PC-9 (cell line): ENCODE measurements around the gene SREK1IP1. TPM values are rescaled to one million over a fixed set of nuclear protein-coding genes. Genes with fewer than 3 reads are reported as not detected.
A peak's percentile ranks its signal among the peaks of the same experiment; 100 is the strongest.

ENCODE experiments used
- BruUV-seq: library from RNA; stranded (reverse); fragments of 400-500 nt; replicated peaks from 2 replicates; lab custom pipeline; 2021; lab: Mats Ljungman, UMichigan
- CTCF ChIA-PET: fragments of 300-600 bp; sonication (Branson Sonifier 250); formaldehyde crosslinking; loops from one replicate; lab custom pipeline; 2022; ENCODE audit warnings: antibody characterized with exemption; lab: Charles Lee
- POLR2A ChIA-PET: fragments of 300-600 bp; sonication (Branson Sonifier 250); formaldehyde crosslinking; loops from one replicate; lab custom pipeline; 2022; ENCODE audit warnings: antibody characterized with exemption; ENCODE audit not compliant: unreplicated experiment; lab: Charles Lee
- DNase-seq, 2 experiments: peaks; one replicate each; pipeline versions ENCODE4 v3.0.0 to v3.0.0-alpha.2; 2015 to 2022; ENCODE audit warnings: mixed read lengths in 1 of 2
- H2AFZ ChIP-seq: fragments of 200-600 bp; sonication (generic); 2 replicates; pipeline ENCODE4 v1.8.1; 2017; ENCODE audit warnings: antibody characterized with exemption
- H3F3A ChIP-seq: fragments of 200-600 bp; sonication (generic); 2 replicates; pipeline ENCODE4 v1.8.1; 2017; ENCODE audit warnings: antibody characterized with exemption, mild to moderate bottlenecking, low read depth; ENCODE audit not compliant: insufficient read depth
- H3K27ac ChIP-seq: fragments of 200-600 bp; sonication (generic); 2 replicates; pipeline ENCODE4 v1.6.1; 2016; ENCODE audit warnings: mixed run types
- H3K27me3 ChIP-seq: fragments of 200-600 bp; sonication (generic); 2 replicates; pipeline ENCODE4 v1.6.1; 2016; ENCODE audit warnings: low read depth, mixed run types; ENCODE audit not compliant: insufficient read depth
- H3K36me3 ChIP-seq: fragments of 200-600 bp; sonication (generic); 2 replicates; pipeline ENCODE4 v1.6.1; 2016; ENCODE audit warnings: low read depth, mixed run types
- H3K4me1 ChIP-seq: fragments of 200-600 bp; sonication (generic); replicated peaks from 2 replicates; pipeline ENCODE4 v1.6.1; 2016; ENCODE audit warnings: mixed run types; ENCODE audit not compliant: insufficient read depth
- H3K4me2 ChIP-seq: fragments of 200-600 bp; sonication (generic); 2 replicates; pipeline ENCODE4 v1.6.1; 2017; ENCODE audit warnings: mixed run types
- H3K4me3 ChIP-seq: fragments of 200-600 bp; sonication (generic); 2 replicates; pipeline ENCODE4 v1.6.1; 2016; ENCODE audit warnings: mixed run types
- H3K79me2 ChIP-seq: fragments of 200-600 bp; sonication (generic); 2 replicates; pipeline ENCODE4 v1.6.1; 2017; ENCODE audit warnings: low read depth, mixed run types
- H3K9me2 ChIP-seq: fragments of 200-600 bp; sonication (generic); 2 replicates; pipeline ENCODE4 v1.8.1; 2017; ENCODE audit warnings: mild to moderate bottlenecking; ENCODE audit not compliant: insufficient read depth
- H3K9me3 ChIP-seq: fragments of 200-600 bp; sonication (generic); 2 replicates; pipeline ENCODE4 v1.8.1; 2016; ENCODE audit warnings: low read depth; ENCODE audit not compliant: insufficient read depth
- H4K20me1 ChIP-seq: fragments of 200-600 bp; sonication (generic); 2 replicates; pipeline ENCODE4 v1.8.1; 2017; ENCODE audit not compliant: insufficient read depth
- EZH2 ChIP-seq: fragments of 200-600 bp; sonication (generic); IDR thresholded peaks from 2 replicates; pipeline ENCODE4 v1.8.0; 2017; ENCODE audit warnings: antibody characterized with exemption, low read depth
- intact Hi-C: fragments of 100-400 bp; cut with micrococcal nuclease; formaldehyde crosslinking; loops from one replicate; pipeline ENCODE4 v1.10.0; 2022; ENCODE audit not compliant: unreplicated experiment
- total RNA-seq: library from RNA; stranded (reverse); gene quantifications from 2 replicates; pipeline ENCODE4 v1.2.3, GENCODE V29; 2021
- TF ChIP-seq, protein P1 (sequence below): fragments of 200-600 bp; sonication (generic); conservative IDR thresholded peaks from 2 replicates; pipeline ENCODE4 v1.6.1; 2017; ENCODE audit warnings: mixed run types, antibody characterized with exemption, mild to moderate bottlenecking, moderate library complexity

Gene SREK1IP1
- total RNA-seq, 1 experiment from 2014 or later, result 10.9 TPM

DNA sequence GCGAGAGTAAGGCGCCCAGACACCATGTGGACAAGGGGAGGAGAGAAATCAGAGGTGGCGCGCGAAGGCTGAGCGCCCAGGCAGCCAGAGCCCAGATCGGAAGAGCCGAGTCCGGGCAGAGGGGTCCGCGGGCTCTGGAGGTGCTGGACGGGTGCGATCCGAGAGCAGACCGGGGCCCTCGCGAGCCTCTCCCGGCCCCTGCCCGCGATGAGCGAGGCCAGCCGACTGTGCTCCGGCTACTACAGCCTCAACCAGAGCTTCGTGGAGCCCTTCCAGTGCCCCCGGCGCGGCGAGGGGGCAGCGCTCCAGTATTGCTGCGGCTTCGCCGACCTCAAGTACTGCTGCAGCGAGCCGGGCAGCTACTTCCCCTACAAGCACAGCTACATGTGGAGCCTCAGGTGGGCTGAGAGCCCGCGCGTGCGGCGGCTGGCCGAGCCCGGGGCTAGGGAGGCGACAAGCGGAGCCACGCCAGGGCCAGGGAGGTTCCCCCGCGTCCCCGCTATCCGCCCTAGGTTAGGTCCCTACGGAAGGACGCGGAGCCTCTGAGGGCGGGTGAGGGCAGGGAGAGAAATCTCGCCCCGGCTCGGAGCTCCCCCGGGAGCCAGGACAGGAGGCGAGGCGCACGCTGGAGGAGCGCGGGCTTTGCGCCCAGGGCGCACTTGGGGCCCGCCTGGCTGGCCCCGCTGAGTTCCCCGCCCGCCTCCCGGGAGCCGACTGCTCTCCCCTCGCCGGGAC is 77.9 kb downstream of the SREK1IP1 start, which contains the start of gene SHISAL2B:
SHISAL2B (plus strand) TSS at position 87 of the 735 bp plus-strand sequence; CDS start at position 208, 121 bp downstream.
- H3K27me3 ChIP-seq, result no peaks in the 10 kb centered on the region; the same call in 1 of the 2 replicates
- POLR2A ChIA-PET, result no interaction called here
- H4K20me1 ChIP-seq, result no peaks in the 10 kb centered on the region
- intact Hi-C loops, result no loop called here
- no peak for TF ChIP-seq EZH2
- TF ChIP-seq, protein P1, sequence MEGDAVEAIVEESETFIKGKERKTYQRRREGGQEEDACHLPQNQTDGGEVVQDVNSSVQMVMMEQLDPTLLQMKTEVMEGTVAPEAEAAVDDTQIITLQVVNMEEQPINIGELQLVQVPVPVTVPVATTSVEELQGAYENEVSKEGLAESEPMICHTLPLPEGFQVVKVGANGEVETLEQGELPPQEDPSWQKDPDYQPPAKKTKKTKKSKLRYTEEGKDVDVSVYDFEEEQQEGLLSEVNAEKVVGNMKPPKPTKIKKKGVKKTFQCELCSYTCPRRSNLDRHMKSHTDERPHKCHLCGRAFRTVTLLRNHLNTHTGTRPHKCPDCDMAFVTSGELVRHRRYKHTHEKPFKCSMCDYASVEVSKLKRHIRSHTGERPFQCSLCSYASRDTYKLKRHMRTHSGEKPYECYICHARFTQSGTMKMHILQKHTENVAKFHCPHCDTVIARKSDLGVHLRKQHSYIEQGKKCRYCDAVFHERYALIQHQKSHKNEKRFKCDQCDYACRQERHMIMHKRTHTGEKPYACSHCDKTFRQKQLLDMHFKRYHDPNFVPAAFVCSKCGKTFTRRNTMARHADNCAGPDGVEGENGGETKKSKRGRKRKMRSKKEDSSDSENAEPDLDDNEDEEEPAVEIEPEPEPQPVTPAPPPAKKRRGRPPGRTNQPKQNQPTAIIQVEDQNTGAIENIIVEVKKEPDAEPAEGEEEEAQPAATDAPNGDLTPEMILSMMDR, result no peak
- no peak for DNase-seq
- no peaks in the 10 kb centered on the region for H3K79me2 ChIP-seq
- H3K9me3 ChIP-seq, result no peaks in the 10 kb centered on the region
- CTCF ChIA-PET, result no interaction called here
- H3K27ac ChIP-seq, result no peak within 1 kb of the TSS
- H3K4me2 ChIP-seq, result no peak within 1 kb of the TSS
- H3K4me1 ChIP-seq, result no peaks in the 10 kb centered on the region
- no peak within 1 kb of the TSS for H3K4me3 ChIP-seq
- no peaks in the 10 kb centered on the region for H3K9me2 ChIP-seq
- H3F3A ChIP-seq, result no peaks in the 10 kb centered on the region
- 0 out of 2 replicates have a peak within 1 kb of the TSS, but pooled peaks have one; percentile 48 for H2AFZ ChIP-seq
- BruUV-seq, result no TSS peak
- no peaks in the 10 kb centered on the region for H3K36me3 ChIP-seq

DNA sequence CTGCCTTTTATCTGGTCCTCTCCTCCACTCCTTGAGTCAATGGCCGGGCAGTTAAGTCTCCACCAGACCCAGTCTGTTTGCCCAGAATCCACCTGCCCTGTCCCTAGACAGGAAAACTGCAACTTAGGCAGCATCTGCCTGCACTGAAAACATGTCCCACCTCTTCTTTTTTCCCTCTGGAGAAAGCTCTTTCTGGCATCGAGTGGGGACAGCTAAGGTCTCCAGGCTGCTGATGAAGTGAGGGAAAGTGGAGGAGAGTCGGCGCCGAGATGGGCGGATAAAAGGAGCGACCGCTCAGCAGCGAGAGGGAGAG is 78.4 kb downstream of the SREK1IP1 start:
- no peak overlapping the region for H3K4me3 ChIP-seq
- H3K4me2 ChIP-seq, result no peak overlapping the region
- CTCF ChIA-PET, result no interaction called here

DNA sequence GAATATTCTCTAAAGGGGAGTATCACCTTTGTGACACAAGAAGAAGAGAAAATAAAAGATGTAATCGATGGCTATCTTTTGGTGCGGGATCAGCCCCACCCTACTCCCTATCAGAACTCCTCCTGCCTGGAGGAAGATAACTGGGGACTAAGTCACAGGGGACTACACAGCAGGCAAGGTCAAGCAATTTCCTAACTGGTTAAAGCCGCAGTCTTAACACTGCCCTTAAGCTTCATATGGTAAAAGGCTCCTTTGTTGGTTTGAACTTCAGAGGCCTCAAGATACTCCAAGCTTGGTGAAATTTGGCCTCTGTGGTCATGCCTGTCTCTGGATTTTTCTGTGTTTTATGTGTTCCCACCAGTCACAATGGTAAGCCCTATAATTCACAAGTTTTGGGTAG is 79.5 kb downstream of the SREK1IP1 start:
- Histone ChIP-seq H3K27ac (no peak overlapping the region), H3K36me3 (no peaks in the 10 kb centered on the region), H3K27me3 (no peaks in the 10 kb centered on the region; the same call in 1 of the 2 replicates), H3F3A (no peaks in the 10 kb centered on the region), H3K4me3 (no peak overlapping the region), H3K9me3 (no peaks in the 10 kb centered on the region), H2AFZ (no peak overlapping the region), H3K9me2 (no peaks in the 10 kb centered on the region), H3K79me2 (no peaks in the 10 kb centered on the region), H3K4me2 (no peak overlapping the region), H4K20me1 (no peaks in the 10 kb centered on the region), H3K4me1 (no peaks in the 10 kb centered on the region)
- intact Hi-C loops, result no loop called here
- ChIA-PET CTCF (no interaction called here), POLR2A (no interaction called here)
- DNase-seq, result no peak
- no peak for TF ChIP-seq EZH2
- TF ChIP-seq, protein P1, result no peak
- BruUV-seq, result no TSS peak

More for the DNA sequence above, 78.4 kb downstream of the SREK1IP1 start:
- no peaks in the 10 kb centered on the region for H3K9me3 ChIP-seq
- no peaks in the 10 kb centered on the region for H3F3A ChIP-seq
- H3K79me2 ChIP-seq, result no peaks in the 10 kb centered on the region
- intact Hi-C loops, result no loop called here
- no peaks in the 10 kb centered on the region; the same call in 1 of the 2 replicates for H3K27me3 ChIP-seq
- no TSS peak for BruUV-seq
- no peaks in the 10 kb centered on the region for H3K36me3 ChIP-seq
- H3K27ac ChIP-seq, result no peak overlapping the region
- no peak overlapping the region for H2AFZ ChIP-seq
- no peaks in the 10 kb centered on the region for H3K4me1 ChIP-seq
- no peaks in the 10 kb centered on the region for H4K20me1 ChIP-seq
- no peak for TF ChIP-seq EZH2
- TF ChIP-seq, protein P1, result no peak
- POLR2A ChIA-PET, result no interaction called here
- DNase-seq, result no peak
- H3K9me2 ChIP-seq, result no peaks in the 10 kb centered on the region
